Stimulated activated CD8-positive, alpha-beta memory T cell treated with anti-CD3 and anti-CD28 coated beads, Interleukin-4, amount 100 ng/mL, for 4 hours (primary cell): Measurements from ENCODE around the gene AHNAK.
"Not testable (repeated sequence)": the region's sequence is repeated elsewhere in the genome, so short reads cannot be mapped to it uniquely, and the experiment has no call there.

Source experiments
- DNase-seq, 2 donors: peaks; one replicate each; pipeline ENCODE4 v3.0.0-alpha.2; 2020; ENCODE audit warnings: low read depth in 2 of 2, low spot score in 1 of 2

AHNAK gene

DNA sequence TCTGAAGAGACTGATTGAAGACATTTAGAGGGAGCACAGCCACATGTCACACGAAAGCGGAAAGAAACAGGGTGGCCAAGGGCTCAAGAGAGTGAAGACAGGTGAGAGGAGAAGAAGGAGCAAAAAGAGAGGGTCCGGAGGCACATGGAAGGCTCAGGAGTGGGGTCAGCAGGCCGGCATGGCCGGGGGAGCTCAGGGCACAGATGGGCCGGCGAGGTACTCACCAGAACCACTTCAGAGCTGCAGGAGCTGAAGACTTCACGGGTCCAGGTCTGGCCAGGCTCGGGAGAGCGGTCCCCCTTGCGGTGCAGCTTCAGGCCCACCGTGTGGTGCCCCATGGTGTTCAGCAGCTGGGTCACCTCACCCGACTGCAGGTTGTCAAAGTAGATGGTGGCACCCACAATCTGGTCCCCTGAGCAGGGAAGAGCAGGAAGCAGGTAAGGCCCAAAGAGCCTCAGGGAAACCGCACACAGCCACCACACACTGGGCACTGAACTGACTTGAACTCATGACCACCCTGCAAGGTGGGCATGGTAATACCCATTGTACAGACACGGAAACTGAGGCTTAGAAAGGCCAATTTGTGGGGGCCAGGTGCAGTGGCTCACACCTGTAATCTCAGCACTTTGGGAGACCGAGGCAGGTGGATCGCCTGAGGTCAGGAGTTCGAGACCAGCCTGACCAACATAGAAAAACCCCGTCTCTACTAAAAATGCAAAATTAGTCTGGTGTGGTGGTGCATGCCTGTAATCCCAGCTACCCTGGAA, 11.6 kb downstream of the AHNAK start:
- no peak for DNase-seq

DNA sequence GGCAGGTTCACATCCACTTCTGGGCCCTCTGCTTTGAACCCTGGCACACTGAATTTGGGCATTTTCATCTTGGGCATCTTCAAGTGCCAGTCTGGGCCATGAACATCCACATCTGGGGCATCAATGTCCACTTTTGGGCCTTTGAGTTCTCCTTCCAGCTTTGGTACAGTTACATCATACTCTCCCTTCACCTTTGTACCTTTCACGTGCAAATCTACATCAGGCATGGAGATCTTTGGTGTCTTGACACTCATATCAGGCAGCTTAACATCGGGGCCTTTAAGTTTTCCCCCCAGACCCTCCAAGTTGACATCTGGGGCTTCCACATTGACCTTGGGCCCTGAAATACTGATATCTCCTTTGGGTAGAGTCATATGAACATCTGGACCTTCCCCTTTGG, 14.5 kb downstream of the AHNAK start:
- DNase-seq, result no peak

DNA sequence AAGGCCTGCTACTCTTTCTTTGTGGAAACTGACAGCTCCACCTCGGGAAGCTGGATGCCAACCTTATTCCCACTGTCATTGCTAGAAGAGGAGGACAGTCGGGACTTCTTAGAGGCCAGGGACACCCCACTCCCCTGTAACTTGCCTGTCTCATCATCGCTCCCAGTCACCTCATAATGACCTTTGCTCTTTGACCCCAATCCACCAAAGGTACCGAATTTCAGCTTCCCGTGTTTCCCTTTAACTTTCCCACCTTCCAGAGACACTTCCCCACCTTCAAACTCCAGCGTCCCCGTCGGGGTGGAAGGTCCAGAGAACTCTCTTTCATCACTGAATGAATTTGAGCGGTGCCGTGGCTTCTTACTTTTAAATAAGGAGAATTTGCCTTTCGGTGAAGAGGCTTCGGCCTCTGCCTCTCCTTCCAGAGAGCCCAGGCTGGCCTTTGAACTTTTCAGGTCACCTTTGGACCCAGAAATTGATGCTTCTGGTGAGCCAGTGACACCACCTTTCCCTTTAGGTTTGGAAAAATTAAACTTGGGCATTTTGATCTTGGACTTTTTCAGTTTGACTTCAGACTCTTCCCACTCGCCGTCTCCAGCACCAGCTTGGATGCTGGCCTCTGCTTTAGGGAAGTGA, 29.8 kb downstream of the AHNAK start:
- DNase-seq, result no peak

- DNase-seq, result no peak
These were observed 32.5 kb downstream of the AHNAK start for GRCh38 chr11:62514151-62514550.

- DNase-seq, result no peak
These were observed 33.0 kb downstream of the AHNAK start for GRCh38 chr11:62513626-62514025.

DNA sequence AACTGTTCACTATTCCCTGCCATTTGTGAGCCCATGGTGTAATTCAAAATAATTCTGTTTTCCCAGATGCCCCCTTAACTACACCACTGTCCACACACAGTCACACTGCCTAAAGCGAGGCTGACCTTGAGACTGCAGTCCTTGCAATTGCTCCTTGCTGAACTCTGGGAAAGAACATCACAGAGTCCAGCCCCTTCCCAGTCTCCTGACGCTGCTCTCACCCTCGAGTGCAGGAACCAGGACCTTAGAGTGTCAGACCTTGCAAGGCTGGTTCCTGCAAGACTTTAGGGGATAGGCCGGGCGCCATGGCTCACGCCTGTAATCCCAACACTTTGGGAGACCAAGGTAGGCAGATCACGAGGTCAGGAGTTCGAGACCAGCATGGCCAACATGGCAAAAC, 33.6 kb downstream of the AHNAK start:
- DNase-seq, result no peak

DNA sequence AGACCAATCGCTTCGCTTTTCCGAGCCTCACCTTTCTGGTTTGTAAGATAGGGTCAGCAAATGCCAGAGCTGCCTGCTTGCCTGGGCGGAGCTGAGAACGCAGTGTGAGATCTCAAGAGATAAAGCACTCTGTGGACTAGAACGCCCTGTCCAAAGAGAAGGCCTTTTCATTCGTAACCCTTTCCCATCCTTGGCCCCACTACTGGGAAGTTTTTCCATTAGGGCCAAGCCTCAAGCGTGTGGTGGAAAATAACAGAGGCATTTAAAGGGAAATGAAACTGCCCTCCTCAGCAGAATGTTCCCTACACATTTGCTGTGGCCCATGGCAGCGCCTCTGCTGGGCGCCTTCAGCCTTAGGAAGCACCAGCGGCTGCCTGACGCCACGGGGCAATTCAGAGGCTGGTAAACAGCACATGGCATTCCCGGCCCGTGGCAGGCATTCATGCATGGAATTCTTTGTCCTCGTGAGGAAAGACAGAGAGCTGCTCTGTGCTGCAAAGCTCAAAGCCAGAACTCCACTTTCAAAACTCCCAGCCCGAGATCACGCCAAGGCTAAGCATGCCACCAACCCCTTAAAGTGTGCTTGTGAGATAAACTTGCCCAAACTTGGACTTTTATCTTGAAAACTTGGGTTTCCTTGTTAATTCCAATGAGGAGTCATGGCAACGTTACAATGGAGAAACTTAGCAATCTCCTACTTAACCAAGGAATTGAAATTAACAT, 38.1 kb downstream of the AHNAK start:
- no peak for DNase-seq

- no peak for DNase-seq
These were observed 39.5 kb downstream of the AHNAK start for GRCh38 chr11:62507125-62507422.

DNA sequence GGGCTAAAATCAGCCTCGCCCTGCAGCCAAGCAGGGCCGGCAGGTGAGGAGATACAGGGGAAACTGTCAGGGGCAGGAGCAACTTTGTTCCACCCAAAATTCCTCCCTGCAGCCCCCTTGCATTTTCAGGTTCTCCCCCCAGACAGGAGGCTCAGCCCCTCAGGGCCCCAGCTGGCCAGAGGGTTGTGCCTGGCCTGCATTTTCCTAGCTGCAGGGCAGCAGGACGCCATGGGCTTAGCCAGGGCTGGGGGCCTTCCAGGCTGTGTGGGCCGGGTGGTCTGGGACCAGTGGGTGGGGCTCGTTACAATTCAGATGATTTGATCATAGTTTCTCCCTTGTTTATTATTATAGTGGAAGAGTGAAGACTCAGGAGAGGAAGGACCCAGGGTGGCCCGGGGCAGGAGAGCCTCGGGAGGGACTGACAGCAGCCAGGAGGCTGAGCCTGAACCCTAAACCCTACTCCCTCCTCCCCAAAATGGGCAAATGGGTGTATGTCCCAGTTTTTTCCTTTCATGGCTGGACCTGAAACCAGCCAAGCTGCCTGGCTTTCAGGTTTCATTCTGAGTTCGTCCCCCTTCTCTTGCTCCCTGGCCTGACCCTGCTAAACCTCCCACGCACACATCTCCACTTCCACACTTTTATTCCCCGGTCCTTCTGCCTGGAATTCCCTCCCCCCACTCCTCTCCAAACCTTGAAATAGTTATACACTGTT, 40.0 kb downstream of the AHNAK start:
- DNase-seq, result no peak

- DNase-seq, result no peak
These were observed 41.0 kb downstream of the AHNAK start for GRCh38 chr11:62505440-62506091.

DNA sequence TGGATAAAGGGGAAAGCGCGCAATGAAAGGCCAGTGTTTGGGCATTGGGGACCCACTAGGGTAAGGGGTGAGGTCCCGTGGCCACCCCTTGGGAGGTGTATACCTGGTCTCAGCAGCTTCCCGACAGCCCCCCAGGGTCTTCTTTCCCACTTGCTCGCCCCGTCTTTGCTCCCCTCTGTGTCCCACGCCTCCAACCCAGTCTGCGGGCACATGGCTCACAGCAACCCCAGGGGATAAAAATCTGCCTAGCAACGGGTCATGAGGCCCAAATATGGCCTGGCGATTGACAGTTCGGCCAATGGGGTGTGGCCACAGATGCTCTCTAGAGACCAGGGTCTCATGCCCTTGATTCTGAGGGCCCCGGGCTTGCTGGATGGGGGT, 41.6 kb downstream of the AHNAK start:
- no peak for DNase-seq

GRCh38 chr11:62504158-62504973, 42.2 kb downstream of the AHNAK start:
- DNase-seq, result no peak

GRCh38 chr11:62502030-62502730, 44.4 kb downstream of the AHNAK start:
- DNase-seq, result no peak

- DNase-seq, result no peak
These were observed 45.1 kb downstream of the AHNAK start for GRCh38 chr11:62501432-62501891.

- DNase-seq, result no peak
These were observed 46.0 kb downstream of the AHNAK start for GRCh38 chr11:62500650-62501030.

- DNase-seq, result no peak
These were observed 46.5 kb downstream of the AHNAK start for GRCh38 chr11:62499944-62500649.

DNA sequence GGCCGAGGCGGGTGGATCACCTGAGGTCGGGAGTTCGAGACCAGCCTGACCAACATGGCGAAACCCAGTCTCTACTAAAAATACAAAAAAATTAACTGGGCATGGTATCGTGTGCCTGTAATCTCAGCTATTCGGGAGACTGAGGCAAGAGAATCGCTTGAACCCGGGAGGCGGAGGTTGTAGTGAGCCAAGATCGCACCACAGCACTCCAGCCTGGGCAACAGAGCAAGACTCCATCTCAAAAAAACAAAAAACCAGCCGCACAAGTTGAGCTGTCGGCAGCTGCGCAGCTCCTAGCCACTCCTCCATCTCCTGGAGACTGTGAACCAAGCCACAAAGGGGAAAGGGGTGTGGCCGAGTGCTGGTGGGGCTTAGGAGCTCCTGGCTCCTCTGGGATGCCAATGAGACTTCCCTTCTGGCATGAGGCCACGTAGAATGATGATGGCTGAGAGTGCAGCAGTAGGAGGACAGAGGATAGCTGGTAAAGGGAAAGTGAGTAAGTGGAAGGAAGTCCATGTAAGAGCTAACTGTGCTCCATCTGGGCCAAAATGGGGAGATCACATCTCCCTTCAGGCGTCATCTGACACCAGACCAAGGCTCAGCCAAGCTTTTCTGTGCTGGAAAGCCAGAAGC, 47.2 kb downstream of the AHNAK start:
- not testable (repeated sequence) for DNase-seq

- DNase-seq, result no peak
These were observed 47.9 kb downstream of the AHNAK start for GRCh38 chr11:62498492-62499286.
